ENCODE measurements around the gene SOX5. TPM values are rescaled to one million over a fixed set of nuclear protein-coding genes. Genes with fewer than 3 reads are reported as not detected.
"Not testable (repeated sequence)": the region's sequence is repeated elsewhere in the genome, so short reads cannot be mapped to it uniquely, and the experiment has no call there.

SOX5 gene
- total and polyA plus RNA-seq, 2 donors (not counting 1 experiment from before 2014, with no cell fraction given) = 9.2 to 32.0 TPM

DNA sequence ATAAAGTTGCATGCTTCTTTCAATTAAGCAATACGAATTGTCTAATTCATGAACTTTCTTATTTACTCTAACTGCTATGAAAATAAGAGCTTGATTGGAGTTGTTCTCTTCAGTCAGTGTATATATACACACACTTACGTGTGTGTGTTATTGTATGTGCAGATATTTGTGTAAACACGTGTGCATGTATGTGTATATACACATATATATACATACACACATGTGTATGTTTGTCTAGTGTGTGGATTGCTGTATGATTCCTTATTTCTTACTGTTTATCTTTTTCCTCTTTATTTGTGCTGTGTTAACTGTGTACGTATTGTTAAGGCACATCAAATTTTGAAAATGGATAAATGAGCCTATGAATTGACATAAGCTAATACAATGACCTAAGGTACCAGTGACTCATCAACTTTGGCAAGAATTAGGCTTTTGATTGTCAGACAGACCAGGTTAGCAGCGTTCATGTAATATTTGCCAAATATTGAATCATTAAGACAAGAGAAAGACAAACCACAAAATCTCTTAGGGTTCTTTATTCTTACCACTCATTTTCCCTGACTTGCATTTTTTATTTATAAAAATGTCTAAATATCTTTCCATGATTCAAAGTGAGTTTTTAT, 423.9 kb downstream of the SOX5 start:
- H3K4me3 ChIP-seq (replicated peaks in 1 of 4; ENCODE audit: control extremely low read depth in 1 of 4, insufficient read depth in 1 of 4, low read depth in 3 of 4, low read length in 4 of 4) = no peak overlapping the region
- no peak overlapping the region for H2AFZ ChIP-seq (ENCODE audit: low read length)
- TF ChIP-seq EZH2 (IDR thresholded peaks at IDR 0.05; ENCODE audit: low read length, missing control alignments) = no peak
- TF ChIP-seq, protein P1, sequence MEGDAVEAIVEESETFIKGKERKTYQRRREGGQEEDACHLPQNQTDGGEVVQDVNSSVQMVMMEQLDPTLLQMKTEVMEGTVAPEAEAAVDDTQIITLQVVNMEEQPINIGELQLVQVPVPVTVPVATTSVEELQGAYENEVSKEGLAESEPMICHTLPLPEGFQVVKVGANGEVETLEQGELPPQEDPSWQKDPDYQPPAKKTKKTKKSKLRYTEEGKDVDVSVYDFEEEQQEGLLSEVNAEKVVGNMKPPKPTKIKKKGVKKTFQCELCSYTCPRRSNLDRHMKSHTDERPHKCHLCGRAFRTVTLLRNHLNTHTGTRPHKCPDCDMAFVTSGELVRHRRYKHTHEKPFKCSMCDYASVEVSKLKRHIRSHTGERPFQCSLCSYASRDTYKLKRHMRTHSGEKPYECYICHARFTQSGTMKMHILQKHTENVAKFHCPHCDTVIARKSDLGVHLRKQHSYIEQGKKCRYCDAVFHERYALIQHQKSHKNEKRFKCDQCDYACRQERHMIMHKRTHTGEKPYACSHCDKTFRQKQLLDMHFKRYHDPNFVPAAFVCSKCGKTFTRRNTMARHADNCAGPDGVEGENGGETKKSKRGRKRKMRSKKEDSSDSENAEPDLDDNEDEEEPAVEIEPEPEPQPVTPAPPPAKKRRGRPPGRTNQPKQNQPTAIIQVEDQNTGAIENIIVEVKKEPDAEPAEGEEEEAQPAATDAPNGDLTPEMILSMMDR (conservative IDR thresholded peaks at IDR 0.05 in 1 of 2, IDR thresholded peaks at IDR 0.05 in 1 of 2; ENCODE audit: low read depth in 1 of 2, low read length in 2 of 2) = no peak
- no peak overlapping the region for H3K27ac ChIP-seq (ENCODE audit: insufficient read depth, low read length)
- DNase-seq (ENCODE audit: low read depth in 2 of 2) = peak in 1 of 2 donors; percentile 46
- H3K27me3 ChIP-seq (ENCODE audit: control insufficient read depth, insufficient read depth, low read length) = no peaks in the 10 kb centered on the region
- H3K9me3 ChIP-seq (ENCODE audit: control insufficient read depth, insufficient read depth, low read depth, low read length) = no peaks in the 10 kb centered on the region
- no peaks in the 10 kb centered on the region for H3K79me2 ChIP-seq (ENCODE audit: control insufficient read depth, insufficient read depth, low read length)
- no peaks in the 10 kb centered on the region for H4K20me1 ChIP-seq (ENCODE audit: control insufficient read depth, extremely low read depth, insufficient read depth, low read length)
- H3K36me3 ChIP-seq (ENCODE audit: control insufficient read depth, insufficient read depth, low read length) = no peaks in the 10 kb centered on the region
- no peaks in the 10 kb centered on the region for H3K4me1 ChIP-seq (ENCODE audit: control insufficient read depth, extremely low read depth, insufficient read depth, low read length)
- H3K9ac ChIP-seq (ENCODE audit: insufficient read depth, low read length) = no peak overlapping the region
- no peak overlapping the region for H3K4me2 ChIP-seq (ENCODE audit: extremely low read depth, insufficient read depth, low read length)

DNA sequence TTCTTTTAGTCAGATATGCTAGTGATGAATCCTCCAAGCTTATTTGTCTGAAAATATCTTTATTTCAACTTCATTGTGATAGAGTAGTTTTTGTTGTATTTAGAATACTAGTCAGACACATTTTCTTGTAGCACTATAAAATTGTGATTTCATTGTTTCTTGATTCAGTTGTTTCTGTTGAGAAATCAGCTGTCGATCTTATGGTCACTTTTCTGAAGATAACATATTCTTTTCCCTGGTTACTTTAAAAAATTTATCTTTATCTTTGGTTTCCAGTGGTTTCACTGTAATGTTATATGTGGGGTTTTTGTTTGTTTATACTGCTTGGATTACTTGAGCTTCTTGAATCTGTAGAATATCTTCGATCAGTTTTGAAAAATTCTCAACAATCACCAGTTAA, 426.1 kb downstream of the SOX5 start:
- H3K9me3 ChIP-seq (ENCODE audit: control insufficient read depth, insufficient read depth, low read depth, low read length) = no peaks in the 10 kb centered on the region
- H3K36me3 ChIP-seq (ENCODE audit: control insufficient read depth, insufficient read depth, low read length) = no peaks in the 10 kb centered on the region
- no peaks in the 10 kb centered on the region for H3K4me1 ChIP-seq (ENCODE audit: control insufficient read depth, extremely low read depth, insufficient read depth, low read length)
- no peak overlapping the region for H3K4me3 ChIP-seq (replicated peaks in 1 of 4; ENCODE audit: control extremely low read depth in 1 of 4, insufficient read depth in 1 of 4, low read depth in 3 of 4, low read length in 4 of 4)
- no peaks in the 10 kb centered on the region for H4K20me1 ChIP-seq (ENCODE audit: control insufficient read depth, extremely low read depth, insufficient read depth, low read length)
- H3K79me2 ChIP-seq (ENCODE audit: control insufficient read depth, insufficient read depth, low read length) = no peaks in the 10 kb centered on the region
- no peak overlapping the region for H2AFZ ChIP-seq (ENCODE audit: low read length)
- H3K4me2 ChIP-seq (ENCODE audit: extremely low read depth, insufficient read depth, low read length) = no peak overlapping the region
- TF ChIP-seq, protein P1 (conservative IDR thresholded peaks at IDR 0.05 in 1 of 2, IDR thresholded peaks at IDR 0.05 in 1 of 2; ENCODE audit: low read depth in 1 of 2, low read length in 2 of 2) = no peak
- no peak for TF ChIP-seq EZH2 (IDR thresholded peaks at IDR 0.05; ENCODE audit: low read length, missing control alignments)
- DNase-seq (ENCODE audit: low read depth in 2 of 2) = peak in 1 of 2 donors; percentile 3
- no peaks in the 10 kb centered on the region for H3K27me3 ChIP-seq (ENCODE audit: control insufficient read depth, insufficient read depth, low read length)
- H3K27ac ChIP-seq (ENCODE audit: insufficient read depth, low read length) = no peak overlapping the region
- no peak overlapping the region for H3K9ac ChIP-seq (ENCODE audit: insufficient read depth, low read length)

DNA sequence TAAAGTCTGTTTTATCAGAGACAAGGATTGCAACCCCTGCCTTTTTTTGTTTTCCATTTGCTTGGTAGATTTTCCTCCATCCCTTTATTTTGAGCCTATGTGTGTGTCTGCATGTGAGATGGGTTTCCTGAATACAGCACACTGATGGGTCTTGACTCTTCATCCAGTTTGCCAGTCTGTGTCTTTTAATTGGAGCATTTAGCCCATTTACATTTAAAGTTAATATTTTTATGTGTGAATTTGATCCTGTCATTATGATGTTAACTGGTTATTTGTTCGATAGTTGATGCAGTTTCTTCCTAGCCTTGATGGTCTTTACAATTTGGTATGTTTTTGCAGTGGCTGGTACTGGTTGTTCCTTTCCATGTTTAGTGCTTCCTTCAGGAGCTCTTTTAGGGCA, 430.0 kb downstream of the SOX5 start:
- H4K20me1 ChIP-seq (ENCODE audit: control insufficient read depth, extremely low read depth, insufficient read depth, low read length); H3K4me2 ChIP-seq (ENCODE audit: extremely low read depth, insufficient read depth, low read length); H3K36me3 ChIP-seq (ENCODE audit: control insufficient read depth, insufficient read depth, low read length); H3K79me2 ChIP-seq (ENCODE audit: control insufficient read depth, insufficient read depth, low read length); H3K27ac ChIP-seq (ENCODE audit: insufficient read depth, low read length); DNase-seq (ENCODE audit: low read depth in 2 of 2); H3K4me1 ChIP-seq (ENCODE audit: control insufficient read depth, extremely low read depth, insufficient read depth, low read length); H3K4me3 ChIP-seq (replicated peaks in 1 of 4; ENCODE audit: control extremely low read depth in 1 of 4, insufficient read depth in 1 of 4, low read depth in 3 of 4, low read length in 4 of 4); H3K27me3 ChIP-seq (ENCODE audit: control insufficient read depth, insufficient read depth, low read length); H2AFZ ChIP-seq (ENCODE audit: low read length); H3K9ac ChIP-seq (ENCODE audit: insufficient read depth, low read length); H3K9me3 ChIP-seq (ENCODE audit: control insufficient read depth, insufficient read depth, low read depth, low read length): not testable (repeated sequence)

DNA sequence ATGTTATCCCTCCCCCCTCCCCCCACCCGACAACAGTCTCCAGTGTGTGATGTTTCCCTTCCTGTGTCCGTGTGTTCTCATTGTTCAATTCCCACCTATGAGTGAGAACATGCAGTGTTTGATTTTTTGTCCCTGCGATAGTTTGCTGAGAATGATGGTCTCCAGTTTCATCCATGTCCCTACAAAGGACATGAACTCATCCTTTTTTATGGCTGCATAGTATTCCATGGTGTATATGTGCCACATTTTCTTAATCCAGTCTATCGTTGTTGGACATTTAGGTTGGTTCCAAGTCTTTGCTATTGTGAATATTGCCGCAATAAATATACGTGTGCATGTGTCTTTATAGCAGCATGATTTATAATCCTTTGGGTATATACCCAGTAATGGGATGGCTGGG, 433.7 kb downstream of the SOX5 start:
- not testable (repeated sequence) for H3K9ac ChIP-seq (ENCODE audit: insufficient read depth, low read length); H3K4me3 ChIP-seq (replicated peaks in 1 of 4; ENCODE audit: control extremely low read depth in 1 of 4, insufficient read depth in 1 of 4, low read depth in 3 of 4, low read length in 4 of 4); H4K20me1 ChIP-seq (ENCODE audit: control insufficient read depth, extremely low read depth, insufficient read depth, low read length); DNase-seq (ENCODE audit: low read depth in 2 of 2); H3K27me3 ChIP-seq (ENCODE audit: control insufficient read depth, insufficient read depth, low read length); H3K79me2 ChIP-seq (ENCODE audit: control insufficient read depth, insufficient read depth, low read length); H3K36me3 ChIP-seq (ENCODE audit: control insufficient read depth, insufficient read depth, low read length); H3K4me1 ChIP-seq (ENCODE audit: control insufficient read depth, extremely low read depth, insufficient read depth, low read length); H3K4me2 ChIP-seq (ENCODE audit: extremely low read depth, insufficient read depth, low read length); H3K9me3 ChIP-seq (ENCODE audit: control insufficient read depth, insufficient read depth, low read depth, low read length); H2AFZ ChIP-seq (ENCODE audit: low read length); H3K27ac ChIP-seq (ENCODE audit: insufficient read depth, low read length)
